B cell (primary cell): Measurements from ENCODE around the gene ZNF775. TPM values are rescaled to one million over a fixed set of nuclear protein-coding genes. Genes with fewer than 3 reads are reported as not detected.

Experiments used
- ATAC-seq: fragments of 200-7000 bp; cut with Tn5 transposase; one replicate; pipeline ENCODE4 v1.10.0; 2021; ENCODE audit warnings: low read depth, mild to moderate bottlenecking, moderate number of reproducible peaks, moderate library complexity
- CTCF ChIA-PET: fragments of 350-600 bp; sonication (Branson Sonifier 250); formaldehyde crosslinking; loops from one replicate; lab custom pipeline; 2021; ENCODE audit warnings: antibody characterized with exemption, inconsistent platforms; lab: Charles Lee
- POLR2A ChIA-PET: fragments of 350-600 bp; sonication (Branson Sonifier 250); formaldehyde crosslinking; loops from one replicate; lab custom pipeline; 2021; ENCODE audit warnings: antibody characterized with exemption; lab: Charles Lee
- DNase-seq: peaks from one replicate; pipeline ENCODE4 v3.0.0; 2013
- H2AFZ ChIP-seq: 2 replicates; pipeline ENCODE4 v1.6.1; 2012; ENCODE audit warnings: mild to moderate bottlenecking, low read depth, low read length; ENCODE audit not compliant: insufficient read depth, poor library complexity, severe bottlenecking
- H3K27ac ChIP-seq, 2 donors: 1 replicate in 1 of 2; 2 replicates in 1 of 2; pipeline ENCODE4 v1.5.1; 2012 to 2013; ENCODE audit warnings: low read length in 2 of 2, mild to moderate bottlenecking in 2 of 2, moderate library complexity in 1 of 2
- H3K27me3 ChIP-seq, 4 experiments: fragments of 200-600 bp in 1 of 4; sonication (generic) in 1 of 4; replicated peaks in 1 of 4; 1 replicate in 2 of 4; 2 replicates in 2 of 4; pipeline versions ENCODE4 v1.6.1 to v1.7.0; 2013 to 2016; ENCODE audit warnings: low read length in 3 of 4, mild to moderate bottlenecking in 2 of 4, mixed read lengths in 1 of 4, moderate library complexity in 1 of 4; ENCODE audit not compliant: insufficient read depth in 4 of 4, control insufficient read depth in 3 of 4; ENCODE audit errors: control extremely low read depth in 1 of 4
- H3K36me3 ChIP-seq, 2 experiments: replicated peaks in 1 of 2; 1 replicate in 1 of 2; 2 replicates in 1 of 2; pipeline versions ENCODE4 v1.6.1 to v1.7.1; 2013; ENCODE audit warnings: low read length in 1 of 2; ENCODE audit not compliant: insufficient read depth in 2 of 2, control insufficient read depth in 1 of 2; ENCODE audit errors: control extremely low read depth in 1 of 2, extremely low read depth in 1 of 2
- H3K4me1 ChIP-seq, 2 donors: fragments of 200-600 bp in 1 of 2; sonication (generic) in 1 of 2; 1 replicate in 1 of 2; 2 replicates in 1 of 2; pipeline versions ENCODE4 v1.5.1 to v1.6.1; 2013 to 2017; ENCODE audit warnings: low read length in 2 of 2; ENCODE audit not compliant: control insufficient read depth in 2 of 2, insufficient read depth in 2 of 2
- H3K4me2 ChIP-seq: replicated peaks from 2 replicates; pipeline ENCODE3; 2012; ENCODE audit warnings: mild to moderate bottlenecking, low read depth, low read length; ENCODE audit not compliant: poor library complexity, severe bottlenecking
- H3K4me3 ChIP-seq, 5 experiments: fragments of 200-600 bp in 1 of 5; sonication (generic) in 1 of 5; 1 replicate in 3 of 5; 2 replicates in 2 of 5; pipeline versions ENCODE4 v1.5.1 to v1.7.0; 2011 to 2016; ENCODE audit warnings: low read length in 4 of 5, mild to moderate bottlenecking in 4 of 5, low read depth in 2 of 5, control low read depth in 1 of 5, moderate library complexity in 1 of 5; ENCODE audit not compliant: insufficient read depth in 1 of 5; ENCODE audit errors: control extremely low read depth in 1 of 5, extremely low read depth in 1 of 5
- H3K79me2 ChIP-seq: fragments of 200-600 bp; sonication (generic); one replicate; pipeline ENCODE4 v1.6.0; 2016; ENCODE audit warnings: low read length; ENCODE audit not compliant: control insufficient read depth, insufficient read depth
- H3K9ac ChIP-seq: fragments of 200-600 bp; sonication (generic); 2 replicates; pipeline ENCODE4 v1.6.1; 2017; ENCODE audit warnings: mild to moderate bottlenecking, low read length, moderate library complexity
- H3K9me3 ChIP-seq, 3 donors: one replicate each; pipeline versions ENCODE4 v1.6.1 to v1.7.1; 2013; ENCODE audit warnings: low read length in 2 of 3; ENCODE audit not compliant: control insufficient read depth in 2 of 3, insufficient read depth in 1 of 3; ENCODE audit errors: control extremely low read depth in 1 of 3
- H4K20me1 ChIP-seq: 2 replicates; pipeline ENCODE4 v1.6.0; 2012; ENCODE audit warnings: mild to moderate bottlenecking, low read length; ENCODE audit not compliant: insufficient read depth, control insufficient read depth, poor library complexity, severe bottlenecking
- H3K27ac Mint-ChIP-seq: one replicate; pipeline ENCODE4 v1.8.0; 2021; ENCODE audit warnings: mixed read lengths
- H3K27me3 Mint-ChIP-seq: one replicate; pipeline ENCODE4 v1.8.0; 2021; ENCODE audit warnings: mixed read lengths
- H3K4me1 Mint-ChIP-seq: one replicate; pipeline ENCODE4 v1.8.0; 2021; ENCODE audit warnings: mixed read lengths
- H3K4me3 Mint-ChIP-seq: one replicate; pipeline ENCODE4 v1.8.0; 2021; ENCODE audit warnings: mixed read lengths
- H3K9me3 Mint-ChIP-seq: one replicate; pipeline ENCODE4 v1.8.0; 2022; ENCODE audit warnings: mixed read lengths; ENCODE audit not compliant: insufficient read depth
- EZH2 ChIP-seq: IDR thresholded peaks from 2 replicates; pipeline ENCODE4 v1.6.1; 2012; ENCODE audit warnings: borderline replicate concordance, low read depth, mild to moderate bottlenecking, moderate library complexity, low read length; ENCODE audit not compliant: insufficient read depth, poor library complexity, severe bottlenecking
- WGBS: methylation state at CpG from one replicate; pipeline ENCODE4 v1.1.5; 2013; ENCODE audit warnings: missing lambda C conversion rate; ENCODE audit not compliant: insufficient coverage; 5-methylcytosine and 5-hydroxymethylcytosine counted together
- intact Hi-C: fragments of 100-400 bp; cut with micrococcal nuclease; formaldehyde crosslinking; loops from one replicate; pipeline ENCODE4 v1.10.0; 2022
- polyA plus RNA-seq: library from polyadenylated mRNA; depleted of rRNA; stranded (reverse); fragments of >200 nt; gene quantifications from 2 replicates; pipeline ENCODE4 v1.2.3, GENCODE V29; 2012
- total RNA-seq, 2 donors: library from RNA; stranded (reverse); fragments of 120-200 nt in 1 of 2; gene quantifications; 1 replicate in 1 of 2; 2 replicates in 1 of 2; pipeline versions ENCODE4 v1.2.3 to v1.2.4, GENCODE V29; 2013 to 2022
- TF ChIP-seq, protein P1 (sequence below): fragments of 200-600 bp; IDR thresholded peaks from one replicate; pipeline ENCODE4 v1.8.0; 2022; ENCODE audit warnings: antibody characterized with exemption, mild to moderate bottlenecking

The ZNF775 gene
- total and polyA plus RNA-seq, 2 donors (not counting 1 experiment from before 2014, with no cell fraction given), result 4.2 to 12.1 TPM

DNA sequence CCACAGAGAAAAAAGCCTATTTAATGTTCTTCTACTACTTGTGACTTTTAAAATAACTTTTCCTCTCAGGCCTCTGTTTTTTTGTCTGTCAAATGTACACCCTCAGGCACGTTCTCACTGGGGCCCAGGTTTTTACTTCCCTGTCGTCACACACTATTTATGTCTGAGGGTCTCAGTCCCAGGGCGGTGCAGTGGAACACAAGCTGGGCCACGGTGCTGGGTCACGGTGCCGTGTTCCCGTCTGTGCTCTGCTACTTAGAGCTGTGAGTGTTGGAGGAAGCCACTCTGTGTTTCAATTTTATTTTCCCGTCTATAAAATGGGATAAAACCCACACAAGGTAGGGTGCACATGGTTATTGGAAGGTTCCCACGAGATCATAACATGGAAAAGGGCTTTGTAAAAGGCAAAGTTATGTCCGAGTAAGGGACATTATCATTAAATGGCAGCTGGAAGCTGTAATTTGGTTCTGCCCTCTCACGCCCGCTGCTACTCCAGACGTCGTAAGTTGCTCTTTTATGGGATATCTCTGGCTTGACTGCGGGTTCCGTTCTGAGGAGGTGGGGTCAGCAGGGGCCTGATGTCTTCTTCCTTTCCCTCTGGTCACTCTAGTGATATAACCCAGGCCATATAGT, 25.2 kb downstream of the ZNF775 start:
- H2AFZ ChIP-seq, result peak overlapping the region; percentile 83

More for the DNA sequence above, 25.2 kb downstream of the ZNF775 start:
- Mint-ChIP-seq H3K4me1 (peaks cover 56% of the 10 kb centered on the region), H3K9me3 (no peaks in the 10 kb centered on the region), H3K27me3 (no peaks in the 10 kb centered on the region), H3K27ac (peak overlapping the region; percentile 100), H3K4me3 (peak overlapping the region; percentile 97)
- H3K4me2 ChIP-seq, result peak overlapping the region; percentile 95
- H3K79me2 ChIP-seq, result peaks cover 22% of the 10 kb centered on the region
- CTCF ChIA-PET, result interaction anchor here (0.6 to 5.3 kb wide), 10 partner anchors 11 to 48 kb away, joined by 3 to 71 read pairs (median 4); partner anchors contain the start of gene REPIN1
- no peak for ATAC-seq
- peak overlapping the region; percentile 94 for H3K9ac ChIP-seq
- H4K20me1 ChIP-seq, result no peaks in the 10 kb centered on the region
- H3K4me3 ChIP-seq, result peak overlapping the region; percentile 61 to 90 (median 74)
- peak; percentile 64 for DNase-seq
- peaks cover 0 to 3% (median 0%) of the 10 kb centered on the region in 3 donors for H3K9me3 ChIP-seq
- H3K27me3 ChIP-seq, result no peaks in the 10 kb centered on the region
- peak overlapping the region; percentile 93 to 97 for H3K27ac ChIP-seq
- intact Hi-C loops, result loop anchor here (10.0 kb wide), 1 partner anchor 979 kb away; no protein-coding TSS in a partner anchor
- TF ChIP-seq, protein P1, sequence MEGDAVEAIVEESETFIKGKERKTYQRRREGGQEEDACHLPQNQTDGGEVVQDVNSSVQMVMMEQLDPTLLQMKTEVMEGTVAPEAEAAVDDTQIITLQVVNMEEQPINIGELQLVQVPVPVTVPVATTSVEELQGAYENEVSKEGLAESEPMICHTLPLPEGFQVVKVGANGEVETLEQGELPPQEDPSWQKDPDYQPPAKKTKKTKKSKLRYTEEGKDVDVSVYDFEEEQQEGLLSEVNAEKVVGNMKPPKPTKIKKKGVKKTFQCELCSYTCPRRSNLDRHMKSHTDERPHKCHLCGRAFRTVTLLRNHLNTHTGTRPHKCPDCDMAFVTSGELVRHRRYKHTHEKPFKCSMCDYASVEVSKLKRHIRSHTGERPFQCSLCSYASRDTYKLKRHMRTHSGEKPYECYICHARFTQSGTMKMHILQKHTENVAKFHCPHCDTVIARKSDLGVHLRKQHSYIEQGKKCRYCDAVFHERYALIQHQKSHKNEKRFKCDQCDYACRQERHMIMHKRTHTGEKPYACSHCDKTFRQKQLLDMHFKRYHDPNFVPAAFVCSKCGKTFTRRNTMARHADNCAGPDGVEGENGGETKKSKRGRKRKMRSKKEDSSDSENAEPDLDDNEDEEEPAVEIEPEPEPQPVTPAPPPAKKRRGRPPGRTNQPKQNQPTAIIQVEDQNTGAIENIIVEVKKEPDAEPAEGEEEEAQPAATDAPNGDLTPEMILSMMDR, result no peak
- TF ChIP-seq EZH2, result no peak
- 23% methylated on average over 8 of the region's 16 CpGs for WGBS
- peaks cover 45 to 56% of the 10 kb centered on the region in 2 donors for H3K4me1 ChIP-seq
- POLR2A ChIA-PET, result interaction anchor here (0.6 to 7.1 kb wide), 5 partner anchors 13 to 155 kb away, joined by 3 to 120 read pairs (median 11); partner anchors contain the start of gene REPIN1
- H3K36me3 ChIP-seq, result peaks cover 0 to 6% of the 10 kb centered on the region in 2 experiments
